Measurements from ENCODE around the gene ATP1B1.

Gene ATP1B1

GRCh38 chr1:169094897-169095569 lies 11.5 kb upstream of the ATP1B1 start:
- DNase-seq: no peak

- DNase-seq: peak; percentile 53 to 71
Observed at GRCh38 chr1:169098380-169098779, 8.1 kb upstream of the ATP1B1 start.

GRCh38 chr1:169099561-169099960 lies 6.9 kb upstream of the ATP1B1 start:
- DNase-seq: peak in 1 of 2 experiments; percentile 96

DNA sequence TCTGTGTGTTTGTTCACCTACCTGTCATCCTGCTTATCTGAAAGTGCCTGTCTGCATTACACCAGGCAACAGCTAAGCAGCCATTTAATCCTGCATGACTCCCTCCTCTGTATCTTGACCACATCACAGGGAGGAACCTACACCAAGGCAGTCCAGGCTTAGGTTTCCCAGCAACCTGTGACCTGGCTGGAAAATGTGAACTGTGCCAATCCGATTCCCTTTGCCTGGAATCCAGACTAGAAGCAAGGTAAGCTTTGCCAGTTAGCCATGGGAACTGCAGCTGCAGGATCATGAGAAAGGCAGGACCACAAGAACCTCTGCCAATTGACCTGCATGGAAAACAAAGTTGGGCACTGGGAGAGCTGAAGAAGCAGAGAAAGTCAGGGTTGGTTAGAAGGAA lies 6.3 kb upstream of the ATP1B1 start:
- peak; percentile 92 to 94 for DNase-seq

GRCh38 chr1:169100651-169101088 lies 5.8 kb upstream of the ATP1B1 start:
- DNase-seq: no peak

- DNase-seq: no peak
Observed at GRCh38 chr1:169102567-169102966, 3.9 kb upstream of the ATP1B1 start.

DNA sequence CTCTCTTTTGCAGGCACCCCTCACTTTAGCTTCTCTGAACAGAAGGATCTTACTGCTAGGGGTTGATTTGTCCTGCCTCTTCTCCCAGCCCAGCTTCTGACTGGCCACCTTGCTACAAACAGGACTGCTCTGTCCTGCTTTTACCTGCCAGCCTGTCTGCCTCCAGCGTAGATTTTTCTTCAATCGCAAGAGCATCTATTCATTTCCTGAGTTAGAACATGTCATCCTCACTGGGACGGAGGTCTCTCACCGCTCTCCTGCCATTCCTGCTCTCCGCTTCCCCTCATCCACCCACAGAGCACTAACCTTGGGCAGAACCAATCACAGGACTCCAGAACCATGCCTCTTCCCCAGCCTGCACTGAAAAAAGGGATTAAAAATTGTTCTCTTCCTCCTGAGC lies 3.5 kb upstream of the ATP1B1 start:
- no peak for DNase-seq

DNA sequence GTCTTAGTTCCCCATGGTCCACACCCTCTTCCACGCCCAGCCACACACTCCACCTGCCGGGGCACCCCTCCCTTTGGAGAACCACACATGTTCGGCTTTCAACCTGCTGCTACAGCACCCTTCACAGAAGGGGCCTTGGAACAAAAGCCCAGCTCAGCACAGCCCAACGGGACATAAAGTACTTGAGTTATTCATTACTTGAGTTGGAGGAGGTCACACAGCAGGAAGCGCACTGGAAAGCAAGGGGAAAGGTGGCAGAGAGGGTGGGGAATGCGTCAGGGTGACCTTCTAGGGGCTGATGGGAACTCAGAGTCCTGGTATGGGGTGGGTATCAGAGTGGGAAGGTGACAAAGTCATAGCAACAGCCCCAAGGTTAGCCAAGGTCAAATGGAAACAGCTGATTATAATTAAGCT lies 3.0 kb upstream of the ATP1B1 start:
- DNase-seq: no peak

GRCh38 chr1:169105087-169105433 lies 1.4 kb upstream of the ATP1B1 start:
- no peak for DNase-seq

- DNase-seq: peak; percentile 91 to 99
Observed at GRCh38 chr1:169105434-169106094, 926 bp upstream of the ATP1B1 start.

DNA sequence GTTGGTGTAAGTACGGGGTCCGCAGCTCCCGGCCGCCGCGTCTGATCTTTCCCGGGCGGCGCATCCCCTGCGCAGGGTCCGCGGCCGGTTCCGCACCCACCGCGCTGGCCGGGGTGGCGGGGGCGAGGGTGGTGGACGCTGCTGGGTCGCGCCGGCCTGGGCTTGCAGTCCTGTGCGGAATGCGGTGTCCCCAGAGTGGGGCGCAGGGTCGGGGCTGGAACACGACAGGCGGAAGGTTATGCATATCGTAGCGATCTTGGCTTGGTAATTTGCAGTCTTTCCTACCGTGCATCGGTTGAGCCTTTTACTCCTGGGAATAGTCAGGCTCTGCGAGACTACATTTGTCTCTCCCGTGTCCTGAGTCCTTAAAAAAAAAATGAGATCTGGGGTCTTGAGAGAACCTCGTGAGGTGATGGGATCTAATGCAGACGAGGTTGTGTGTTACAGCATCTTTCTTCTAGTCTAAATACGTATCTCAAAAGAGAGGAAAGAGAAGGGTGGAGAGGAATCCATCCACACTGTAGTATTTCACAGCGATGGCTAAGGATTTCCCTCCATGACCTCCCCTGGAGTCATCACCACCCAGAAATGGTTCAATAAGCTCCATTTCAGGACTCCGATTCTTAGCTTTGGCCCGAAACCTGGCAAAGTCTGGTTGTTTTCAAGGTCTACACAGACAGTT lies 572 bp downstream of the ATP1B1 start:
- peak; percentile 61 to 84 for DNase-seq

GRCh38 chr1:169107603-169108208 lies 1.2 kb downstream of the ATP1B1 start:
- DNase-seq: peak; percentile 47 to 48

DNA sequence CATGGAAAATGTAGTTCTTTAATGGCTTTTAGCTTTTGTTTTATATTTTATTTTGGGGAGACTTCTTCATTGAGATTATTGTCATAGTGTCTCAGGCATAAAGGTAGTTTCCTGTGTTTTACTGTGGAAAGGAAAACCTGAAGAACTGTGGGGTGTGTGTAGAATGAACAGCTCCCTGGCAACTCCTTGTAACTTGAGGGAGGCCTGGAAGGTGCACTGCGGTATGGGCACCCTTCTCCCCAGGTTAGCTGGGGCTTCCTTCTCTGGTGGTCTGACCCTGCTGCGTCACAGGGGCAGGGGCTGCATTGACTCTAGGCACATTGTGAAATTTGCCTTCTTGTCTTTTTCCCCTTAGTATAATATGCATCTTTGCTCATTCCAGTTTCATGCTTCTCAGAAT lies 1.7 kb downstream of the ATP1B1 start:
- DNase-seq: no peak

DNA sequence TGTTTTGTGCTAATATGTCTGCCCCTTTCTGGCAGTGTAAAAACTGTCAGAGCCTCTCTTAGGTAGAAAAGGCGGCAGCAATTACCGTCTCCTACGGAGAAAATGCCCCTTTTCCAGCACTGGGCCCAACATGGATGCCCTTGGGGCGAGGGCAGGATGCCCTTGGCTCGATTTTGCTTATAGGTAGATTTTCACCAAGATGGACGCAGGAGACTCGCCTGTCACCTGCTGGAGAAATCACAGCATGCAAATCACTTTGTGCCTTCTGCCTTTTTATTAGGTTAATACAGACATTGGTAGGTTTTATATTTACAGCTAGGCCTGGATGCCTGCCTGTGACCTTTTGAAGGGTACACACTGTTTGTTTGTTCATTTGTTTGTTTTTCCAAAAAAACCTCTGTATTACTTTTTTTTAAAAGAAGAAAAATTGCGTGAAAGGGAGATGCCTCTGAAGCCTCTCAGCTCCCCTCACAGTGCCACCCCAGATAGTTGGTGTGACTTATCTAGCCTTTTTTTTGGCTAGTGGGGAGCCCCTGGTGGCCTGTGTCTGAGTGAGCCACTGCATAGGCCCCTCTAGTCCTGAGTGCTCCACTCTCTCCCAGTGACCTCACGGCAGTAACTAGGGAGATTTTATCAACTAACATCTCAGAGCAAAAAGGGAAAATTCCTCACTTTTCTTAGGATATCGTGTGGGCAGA lies 2.5 kb downstream of the ATP1B1 start:
- DNase-seq: peak; percentile 75 to 84

- DNase-seq: peak; percentile 95 to 98
Observed at GRCh38 chr1:169109561-169110134, 3.2 kb downstream of the ATP1B1 start.

- peak; percentile 36 to 58 for DNase-seq
Observed at GRCh38 chr1:169110236-169110635, 3.7 kb downstream of the ATP1B1 start.

- no peak for DNase-seq
Observed at GRCh38 chr1:169110689-169111447, 4.4 kb downstream of the ATP1B1 start.

- no peak for DNase-seq
Observed at GRCh38 chr1:169111472-169111871, 5.0 kb downstream of the ATP1B1 start.

DNA sequence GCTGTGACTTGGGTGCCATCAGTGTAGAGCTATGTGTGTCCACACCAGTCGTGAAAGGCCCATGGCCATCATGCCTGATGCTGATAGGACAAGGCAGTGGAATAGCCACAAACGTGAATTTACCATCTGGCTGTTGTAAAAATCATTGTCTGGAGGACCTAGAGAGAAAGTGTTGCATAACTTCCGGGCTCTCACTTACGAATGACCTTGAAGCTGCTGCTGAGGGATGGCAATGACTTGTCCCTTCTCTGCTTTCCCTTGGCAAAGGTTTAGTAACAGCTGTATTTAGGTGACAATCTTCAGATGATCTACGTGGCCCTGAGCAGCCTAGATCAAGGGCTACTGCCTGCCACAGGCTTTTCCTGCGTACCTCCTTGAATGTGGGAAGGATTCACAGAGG lies 5.8 kb downstream of the ATP1B1 start:
- no peak for DNase-seq

DNA sequence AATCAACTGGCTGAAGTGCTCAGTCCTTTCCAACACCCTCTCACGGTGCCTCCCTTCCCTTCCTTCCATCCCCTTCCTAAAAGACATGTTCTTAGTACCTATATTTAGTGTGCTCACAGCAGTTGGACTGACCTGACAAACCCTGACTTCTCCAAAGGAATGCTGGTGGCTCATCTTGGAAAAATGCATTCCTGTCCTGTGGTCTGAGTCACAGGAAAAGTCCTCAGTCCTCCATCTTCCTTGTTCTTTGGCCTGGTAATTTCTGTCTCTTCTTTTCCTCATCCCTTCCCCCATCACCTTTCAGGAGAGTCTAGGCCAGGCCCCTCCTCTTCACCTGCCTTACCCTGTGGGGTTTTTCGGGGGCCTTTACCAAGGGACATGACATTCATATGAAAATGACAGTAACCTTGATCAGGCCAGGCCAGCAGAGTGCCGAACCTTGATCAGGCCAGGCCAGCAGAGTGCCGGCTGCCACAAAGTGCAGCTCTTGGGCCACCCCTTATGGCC lies 7.2 kb downstream of the ATP1B1 start:
- DNase-seq: no peak

DNA sequence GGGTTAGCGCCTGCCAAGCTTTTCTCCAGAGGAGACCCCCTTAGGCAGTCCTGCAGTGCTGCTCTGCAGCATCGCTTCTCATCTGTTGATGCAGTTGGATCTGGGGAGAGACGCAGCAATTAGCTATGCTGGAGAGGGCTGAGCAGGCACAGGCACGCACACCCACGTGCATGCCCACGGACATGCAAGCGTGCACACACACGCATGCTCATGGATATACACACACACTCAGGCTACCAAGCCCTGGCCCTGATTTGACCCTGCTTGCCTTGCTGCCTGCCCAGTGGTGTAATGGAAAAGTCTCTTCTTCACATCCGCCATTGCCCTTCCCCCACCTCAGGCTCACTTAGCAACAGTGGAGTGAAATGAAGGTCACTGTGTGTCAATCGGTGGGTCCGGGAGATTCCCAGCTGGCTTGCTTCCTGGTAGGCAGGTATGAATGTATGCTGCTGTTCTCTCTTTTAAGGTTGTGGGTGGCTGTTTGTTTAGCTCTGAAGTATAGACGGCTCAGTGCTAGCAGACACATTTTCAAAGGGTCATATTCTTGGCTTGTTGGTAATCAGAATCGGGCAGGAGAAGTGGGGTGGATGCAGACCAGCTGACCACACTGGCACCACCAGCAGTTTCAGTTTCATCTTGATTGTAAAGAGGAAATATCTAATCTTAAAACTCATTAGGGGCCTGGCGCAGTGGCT lies 9.5 kb downstream of the ATP1B1 start:
- no peak for DNase-seq
